OCI-LY3 (cell line): ENCODE data around the gene GRIA3.
"Not testable (repeated sequence)": the region's sequence is repeated elsewhere in the genome, so short reads cannot be mapped to it uniquely, and the experiment has no call there.

Experiments used
- H2AFZ ChIP-seq: fragments of 200-600, 300-600 bp; shearing (Covaris generic); 2 replicates; pipeline ENCODE4 v1.6.0; 2014; ENCODE audit warnings: antibody characterized with exemption, low read depth, low read length
- H3K27ac ChIP-seq: fragments of 200-600, 300-600 bp; sonication (generic); 2 replicates; pipeline ENCODE4 v1.5.1; 2014; ENCODE audit warnings: mild to moderate bottlenecking, low read length, moderate library complexity, mixed read lengths
- H3K27me3 ChIP-seq: fragments of 200-600, 300-600 bp; sonication (generic); 2 replicates; pipeline ENCODE4 v1.6.1; 2014; ENCODE audit warnings: low read depth, low read length, mixed read lengths
- H3K36me3 ChIP-seq: fragments of 200-600, 300-600 bp; sonication (generic); replicated peaks from 2 replicates; pipeline ENCODE3; 2014; ENCODE audit warnings: low read depth, low read length, mixed read lengths
- H3K4me1 ChIP-seq: fragments of 300-600, 200-600 bp; sonication (generic); 2 replicates; pipeline ENCODE4 v1.6.1; 2014; ENCODE audit warnings: low read length, mixed read lengths
- H3K4me2 ChIP-seq: fragments of 200-600, 300-600 bp; sonication (generic); 2 replicates; pipeline ENCODE4 v1.6.1; 2014; ENCODE audit warnings: low read length, mixed read lengths
- H3K4me3 ChIP-seq: fragments of 300-600, 200-600 bp; sonication (generic); 2 replicates; pipeline ENCODE4 v1.5.1; 2014; ENCODE audit warnings: antibody characterized with exemption, mild to moderate bottlenecking, low read length, moderate library complexity
- H3K79me2 ChIP-seq: fragments of 300-600, 200-600 bp; shearing (Covaris generic); 2 replicates; pipeline ENCODE4 v1.6.1; 2014; ENCODE audit warnings: mild to moderate bottlenecking, low read length, mixed read lengths
- H3K9ac ChIP-seq: fragments of 300-600, 200-600 bp; shearing (Covaris generic); 2 replicates; pipeline ENCODE4 v1.6.0; 2014; ENCODE audit warnings: mild to moderate bottlenecking, low read length, moderate library complexity
- H3K9me3 ChIP-seq: fragments of 200-600, 300-600 bp; shearing (Covaris generic); 2 replicates; pipeline ENCODE4 v1.6.1; 2014; ENCODE audit warnings: low read length, mixed read lengths; ENCODE audit not compliant: insufficient read depth
- H4K20me1 ChIP-seq: fragments of 200-600, 300-600 bp; sonication (generic); 2 replicates; pipeline ENCODE4 v1.6.1; 2016; ENCODE audit warnings: low read length, mixed read lengths; ENCODE audit not compliant: insufficient read depth
- EZH2phosphoT487 ChIP-seq: fragments of 200-600 bp; shearing (Covaris generic); IDR thresholded peaks from 2 replicates; pipeline ENCODE4 v1.6.1; 2018; ENCODE audit warnings: antibody characterized with exemption, mixed run types, low read depth
- TF ChIP-seq, protein P1 (sequence below): fragments of 200-600, 300-600 bp; sonication (generic); IDR thresholded peaks from 2 replicates; pipeline ENCODE4 v1.5.1; 2014; ENCODE audit warnings: antibody characterized with exemption, low read length, low read depth

The GRIA3 gene

GRCh38 chrX:123513585-123514278 is 329.7 kb downstream of the GRIA3 start:
- Histone ChIP-seq H3K79me2 (no peaks in the 10 kb centered on the region), H3K27me3 (no peaks in the 10 kb centered on the region), H3K27ac (no peak overlapping the region), H3K9ac (no peak overlapping the region), H4K20me1 (no peaks in the 10 kb centered on the region), H3K4me1 (no peaks in the 10 kb centered on the region), H2AFZ (no peak overlapping the region), H3K4me3 (no peak overlapping the region), H3K36me3 (no peaks in the 10 kb centered on the region), H3K9me3 (no peaks in the 10 kb centered on the region), H3K4me2 (no peak overlapping the region)
- TF ChIP-seq, protein P1, sequence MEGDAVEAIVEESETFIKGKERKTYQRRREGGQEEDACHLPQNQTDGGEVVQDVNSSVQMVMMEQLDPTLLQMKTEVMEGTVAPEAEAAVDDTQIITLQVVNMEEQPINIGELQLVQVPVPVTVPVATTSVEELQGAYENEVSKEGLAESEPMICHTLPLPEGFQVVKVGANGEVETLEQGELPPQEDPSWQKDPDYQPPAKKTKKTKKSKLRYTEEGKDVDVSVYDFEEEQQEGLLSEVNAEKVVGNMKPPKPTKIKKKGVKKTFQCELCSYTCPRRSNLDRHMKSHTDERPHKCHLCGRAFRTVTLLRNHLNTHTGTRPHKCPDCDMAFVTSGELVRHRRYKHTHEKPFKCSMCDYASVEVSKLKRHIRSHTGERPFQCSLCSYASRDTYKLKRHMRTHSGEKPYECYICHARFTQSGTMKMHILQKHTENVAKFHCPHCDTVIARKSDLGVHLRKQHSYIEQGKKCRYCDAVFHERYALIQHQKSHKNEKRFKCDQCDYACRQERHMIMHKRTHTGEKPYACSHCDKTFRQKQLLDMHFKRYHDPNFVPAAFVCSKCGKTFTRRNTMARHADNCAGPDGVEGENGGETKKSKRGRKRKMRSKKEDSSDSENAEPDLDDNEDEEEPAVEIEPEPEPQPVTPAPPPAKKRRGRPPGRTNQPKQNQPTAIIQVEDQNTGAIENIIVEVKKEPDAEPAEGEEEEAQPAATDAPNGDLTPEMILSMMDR = no peak
- no peak for TF ChIP-seq EZH2phosphoT487

GRCh38 chrX:123514279-123514640 is 330.2 kb downstream of the GRIA3 start:
- H3K27me3 ChIP-seq, H3K4me2 ChIP-seq, H3K36me3 ChIP-seq, H3K9ac ChIP-seq, H4K20me1 ChIP-seq, H3K79me2 ChIP-seq, H3K4me3 ChIP-seq, H3K9me3 ChIP-seq, H3K4me1 ChIP-seq, H3K27ac ChIP-seq, H2AFZ ChIP-seq: not testable (repeated sequence)

DNA sequence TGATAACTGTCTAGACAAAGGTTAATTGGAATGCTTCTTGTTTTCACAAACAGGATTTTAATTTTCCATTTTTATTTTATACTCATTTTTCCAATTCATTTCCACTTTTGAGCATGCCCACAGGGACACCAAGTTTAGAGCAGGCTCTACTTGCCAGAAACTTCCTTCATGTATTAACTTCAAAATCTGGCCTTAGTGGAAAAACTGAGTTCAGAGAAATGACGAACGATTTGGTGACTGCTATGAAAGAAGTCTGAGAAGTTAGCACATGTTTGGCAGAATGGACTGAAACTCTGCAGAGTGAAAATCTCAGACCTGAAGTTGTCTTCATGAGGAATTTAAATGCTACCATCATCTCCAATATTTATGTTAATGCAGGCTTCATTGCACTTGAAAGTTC is 334.7 kb downstream of the GRIA3 start:
- Histone ChIP-seq H3K27ac (no peak overlapping the region), H3K9me3 (no peaks in the 10 kb centered on the region), H3K9ac (no peak overlapping the region), H2AFZ (no peak overlapping the region), H3K4me2 (no peak overlapping the region), H3K4me3 (no peak overlapping the region), H3K27me3 (no peaks in the 10 kb centered on the region), H4K20me1 (no peaks in the 10 kb centered on the region), H3K4me1 (no peaks in the 10 kb centered on the region), H3K79me2 (no peaks in the 10 kb centered on the region), H3K36me3 (no peaks in the 10 kb centered on the region)
- TF ChIP-seq EZH2phosphoT487 = no peak
- TF ChIP-seq, protein P1 = no peak

DNA sequence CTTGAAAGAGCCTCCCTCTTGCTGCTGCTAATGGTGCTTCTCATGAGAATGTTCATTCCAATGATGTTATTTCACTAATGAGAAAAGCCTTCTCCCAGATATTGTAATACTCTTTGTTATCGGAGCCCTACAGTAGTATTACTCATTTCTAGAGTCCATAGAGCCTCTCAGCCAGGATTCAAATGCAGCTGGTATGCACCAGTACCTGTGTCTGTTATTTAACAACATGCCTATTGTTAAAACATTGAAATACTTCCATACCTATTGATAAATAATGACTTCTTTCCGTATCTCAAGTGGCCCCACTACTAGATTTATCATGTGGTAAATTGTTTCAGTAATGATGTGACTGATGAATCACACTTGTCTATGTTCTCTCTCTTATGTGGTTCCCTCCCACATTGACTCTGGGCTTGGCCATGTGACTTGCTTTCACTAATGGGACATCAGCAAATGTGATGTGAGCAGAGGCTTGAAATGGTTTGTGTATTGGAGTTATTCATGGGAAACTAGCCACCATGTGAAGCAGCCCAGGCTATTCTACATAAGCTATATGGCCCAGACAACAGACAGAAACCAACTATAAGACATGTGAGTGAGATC is 341.1 kb downstream of the GRIA3 start:
- H3K9ac ChIP-seq = no peak overlapping the region
- H3K36me3 ChIP-seq = no peaks in the 10 kb centered on the region
- H3K79me2 ChIP-seq = no peaks in the 10 kb centered on the region
- TF ChIP-seq, protein P1 = no peak
- no peak for TF ChIP-seq EZH2phosphoT487
- no peaks in the 10 kb centered on the region for H3K4me1 ChIP-seq
- no peak overlapping the region for H3K27ac ChIP-seq
- H3K4me3 ChIP-seq = no peak overlapping the region
- H2AFZ ChIP-seq = no peak overlapping the region
- H4K20me1 ChIP-seq = no peaks in the 10 kb centered on the region
- no peaks in the 10 kb centered on the region for H3K27me3 ChIP-seq
- no peaks in the 10 kb centered on the region for H3K9me3 ChIP-seq
- no peak overlapping the region for H3K4me2 ChIP-seq

DNA sequence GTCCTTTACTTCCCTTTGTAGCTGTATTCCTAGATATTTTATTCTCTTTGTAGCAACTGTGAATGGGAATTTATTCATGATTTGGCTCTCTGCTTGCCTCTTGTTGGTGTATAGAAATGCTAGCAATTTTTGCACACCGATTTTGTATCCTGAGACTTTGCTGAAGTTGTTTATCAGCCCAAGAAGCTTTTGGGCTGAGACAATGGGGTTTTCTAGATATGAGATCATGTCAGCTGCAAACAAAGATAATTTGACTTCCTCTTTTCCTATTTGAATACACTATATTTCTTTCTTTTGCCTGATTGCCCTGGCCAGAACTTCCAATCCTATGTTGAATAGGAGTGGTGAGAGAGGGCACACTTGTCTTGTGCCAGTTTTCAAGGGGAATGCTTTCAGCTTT is 346.6 kb downstream of the GRIA3 start:
- not testable (repeated sequence) for H3K4me3 ChIP-seq, H3K27ac ChIP-seq, H2AFZ ChIP-seq, H3K9ac ChIP-seq, H3K79me2 ChIP-seq, H3K36me3 ChIP-seq, H3K4me1 ChIP-seq, H3K4me2 ChIP-seq, H4K20me1 ChIP-seq, H3K27me3 ChIP-seq, H3K9me3 ChIP-seq
